Kidney (tissue), 14 donors: Measurements from ENCODE around the gene TNK2. TPM values are rescaled to one million over a fixed set of nuclear protein-coding genes. Genes with fewer than 3 reads are reported as not detected.

Experiments used
- DNase-seq, 5 donors: peaks; one replicate each; pipeline ENCODE4 v3.0.0-alpha.2; 2013 to 2020
- FAIRE-seq: peaks from 2 replicates; lab custom pipeline; 2012; peaks lifted over from hg19 to GRCh38; lab: Jason Lieb, UNC
- H3K27ac ChIP-seq, 2 donors: one replicate each; pipeline ENCODE4 v1.7.0; 2013; ENCODE audit warnings: low read depth in 2 of 2, low read length in 2 of 2, inconsistent platforms in 1 of 2
- H3K27me3 ChIP-seq: one replicate; pipeline ENCODE4 v1.7.1; 2013; ENCODE audit warnings: low read length, inconsistent platforms; ENCODE audit not compliant: control insufficient read depth, insufficient read depth
- H3K36me3 ChIP-seq, 3 donors: one replicate each; pipeline versions ENCODE4 v1.7.0 to v1.7.1; 2013; ENCODE audit warnings: low read length in 3 of 3, control low read depth in 1 of 3, inconsistent platforms in 1 of 3; ENCODE audit not compliant: insufficient read depth in 3 of 3, control insufficient read depth in 2 of 3
- H3K4me1 ChIP-seq, 3 donors: one replicate each; pipeline versions ENCODE4 v1.7.0 to v1.7.1; 2013; ENCODE audit warnings: low read length in 3 of 3, inconsistent platforms in 1 of 3, low read depth in 1 of 3; ENCODE audit not compliant: control insufficient read depth in 2 of 3, insufficient read depth in 2 of 3
- H3K4me3 ChIP-seq, 3 donors: one replicate each; pipeline versions ENCODE4 v1.7.0 to v1.8.1; 2013; ENCODE audit warnings: low read length in 3 of 3, control low read depth in 1 of 3, inconsistent platforms in 1 of 3
- H3K9ac ChIP-seq, 3 donors: one replicate each; pipeline versions ENCODE4 v1.7.0 to v1.7.1; 2013; ENCODE audit warnings: low read length in 3 of 3, control low read depth in 1 of 3, inconsistent platforms in 1 of 3
- H3K9me3 ChIP-seq, 3 donors: one replicate each; pipeline versions ENCODE4 v1.7.0 to v1.7.1; 2013; ENCODE audit warnings: low read length in 3 of 3, control low read depth in 1 of 3, inconsistent platforms in 1 of 3; ENCODE audit not compliant: control insufficient read depth in 2 of 3, insufficient read depth in 1 of 3
- CTCF ChIP-seq: IDR thresholded peaks from 3 replicates; pipeline ENCODE4 v1.5.1; 2012; ENCODE audit warnings: mild to moderate bottlenecking, moderate library complexity, borderline replicate concordance; ENCODE audit not compliant: insufficient read depth; ENCODE audit errors: extremely low read depth
- intact Hi-C: fragments of 100-400 bp; cut with DNase I; formaldehyde crosslinking; loops from one replicate; pipeline ENCODE4 v1.11.1; 2022
- polyA plus RNA-seq: library from polyadenylated mRNA; stranded (reverse); fragments of 350-450 nt; fragmentation: Illumina TruSeq; extraction: RNeasy Lipid Tissue Mini Kit (QIAGEN cat#74804); gene quantifications from one replicate; pipeline ENCODE4 v1.2.3, GENCODE V29; 2014; ENCODE audit warnings: low read depth, low replicate concordance; ENCODE audit not compliant: insufficient read depth
- total RNA-seq: library from RNA; stranded (reverse); fragmentation: NEBNext Ultra II Directional; extraction: Animal tissue kit (Norgen Biotek cat#: 25700); gene quantifications from one replicate; pipeline ENCODE4 v1.2.1, GENCODE V29; 2021
- donor health status: control.
- donor health status: control.
- donor health status: control.
- donor health status: control.
- donor health status: control.
- donor health status: DM: yes; HTN: yes; CAD: no.
- donor health status: Normal renal cell carcinoma (clear cell type).

The TNK2 gene
- total and polyA plus RNA-seq, 2 donors from 2014 or later: 14.7 to 42.5 TPM

DNA sequence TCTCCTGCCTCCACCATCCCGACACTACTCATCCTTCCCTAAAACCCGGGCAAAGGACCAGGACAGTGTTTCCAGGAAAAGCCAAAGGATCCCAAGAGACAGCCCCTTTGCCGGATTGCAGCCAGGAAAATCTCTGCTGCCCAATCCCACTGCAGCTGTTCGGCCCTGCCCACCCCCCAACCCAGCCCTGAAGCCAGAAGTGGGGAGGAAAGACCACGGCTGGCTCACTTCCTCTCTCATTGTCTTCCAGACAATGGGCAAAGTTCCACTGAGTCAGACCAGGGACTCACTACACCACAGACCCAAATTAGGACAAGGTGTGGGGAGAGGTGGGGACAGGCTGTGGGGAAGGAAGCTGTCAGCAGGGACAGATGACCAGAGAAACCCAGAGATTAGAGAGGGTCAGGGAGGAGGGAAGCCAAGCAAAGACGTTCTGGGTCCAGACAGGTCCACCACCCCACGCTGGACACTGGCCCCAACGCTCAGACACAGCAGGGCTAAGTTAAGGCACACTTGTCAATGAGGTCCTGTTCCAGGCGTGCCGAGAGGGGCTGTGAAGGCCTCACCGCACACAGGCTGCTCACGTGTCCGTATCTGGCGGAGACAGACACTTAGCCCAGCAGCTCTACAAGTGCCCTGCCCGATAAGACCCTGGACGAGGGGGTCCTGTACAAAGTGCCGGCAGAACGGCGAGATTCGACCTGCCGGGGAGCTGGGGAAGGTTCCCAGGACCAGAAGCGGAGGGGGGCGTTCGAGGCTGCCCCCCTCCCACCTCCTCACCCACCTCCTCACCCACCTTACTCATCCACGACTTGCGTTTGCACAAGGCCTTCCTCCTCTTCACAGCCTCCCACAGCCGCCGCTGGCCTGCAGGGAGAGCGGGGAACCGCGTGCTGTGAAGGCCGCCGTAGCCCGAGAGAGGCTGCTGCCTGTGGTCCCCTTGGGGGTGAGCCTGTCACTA is 21.9 kb downstream of the TNK2 start:
- no peak overlapping the region for H3K9ac ChIP-seq
- no peak overlapping the region for H3K4me3 ChIP-seq
- DNase-seq (peak in 2 of 5 donors; percentile 57 to 72), FAIRE-seq (no peak)
- no peak for TF ChIP-seq CTCF
- peaks cover 0 to 4% (median 3%) of the 10 kb centered on the region in 3 donors for H3K36me3 ChIP-seq
- intact Hi-C loops: no loop called here
- no peaks in the 10 kb centered on the region for H3K27me3 ChIP-seq
- H3K9me3 ChIP-seq: no peaks in the 10 kb centered on the region
- H3K27ac ChIP-seq: no peak overlapping the region
- peaks cover 0 to 5% (median 0%) of the 10 kb centered on the region in 3 donors for H3K4me1 ChIP-seq

DNA sequence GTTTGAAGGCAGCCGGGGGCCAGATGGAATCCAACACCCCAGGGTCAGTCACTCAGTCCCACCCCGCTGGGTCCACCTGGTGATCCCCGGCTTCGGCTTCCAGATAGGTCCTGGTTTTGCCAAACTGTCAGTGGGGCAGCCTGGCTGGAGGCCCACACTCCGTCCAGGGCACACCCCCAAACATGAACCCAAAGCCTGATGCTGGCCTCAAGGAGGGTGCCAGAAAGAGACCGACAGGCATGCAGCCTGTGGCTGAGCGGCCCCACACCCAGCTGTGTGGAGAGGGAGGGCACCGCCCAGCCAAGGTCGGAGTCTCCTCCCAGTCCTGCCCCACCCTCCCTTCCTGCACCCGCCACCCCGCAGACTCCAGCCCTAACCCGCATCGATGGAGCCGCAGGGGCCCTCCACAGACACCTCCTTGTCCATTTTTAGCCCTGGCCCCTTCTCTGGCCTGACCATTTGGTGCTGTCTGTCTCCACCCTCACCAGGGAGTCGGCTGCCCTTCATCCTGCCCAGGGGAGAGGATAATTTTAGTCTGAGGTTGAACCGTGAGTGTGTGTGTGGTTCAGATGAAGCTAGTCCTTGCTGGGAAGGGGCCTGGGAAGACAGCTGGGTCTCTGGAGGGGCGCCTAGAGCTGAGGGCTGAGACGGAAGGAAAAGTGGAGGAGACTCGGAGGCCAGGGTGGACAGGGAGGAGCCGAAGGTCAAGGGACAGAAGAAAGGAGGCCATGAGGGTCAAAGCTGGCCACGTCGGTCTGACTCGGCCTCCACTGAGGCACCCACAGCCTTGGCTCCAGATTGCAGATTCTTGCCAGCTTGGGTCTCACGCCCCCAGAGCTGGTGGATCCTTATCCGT is 23.1 kb downstream of the TNK2 start:
- intact Hi-C loops: no loop called here
- TF ChIP-seq CTCF: no peak
- DNase-seq (peak in 1 of 5 donors; percentile 77), FAIRE-seq (no peak)
- no peaks in the 10 kb centered on the region for H3K9me3 ChIP-seq
- peaks cover 0 to 4% (median 3%) of the 10 kb centered on the region in 3 donors for H3K36me3 ChIP-seq
- H3K27ac ChIP-seq: peak overlapping the region in 1 of 2 donors; percentile 49
- H3K9ac ChIP-seq: no peak overlapping the region
- peaks cover 0 to 5% (median 0%) of the 10 kb centered on the region in 3 donors for H3K4me1 ChIP-seq
- no peak overlapping the region for H3K4me3 ChIP-seq
- H3K27me3 ChIP-seq: no peaks in the 10 kb centered on the region

GRCh38 chr3:195884691-195885035 is 23.7 kb downstream of the TNK2 start:
- Histone ChIP-seq H3K36me3 (peaks cover 0 to 4% (median 3%) of the 10 kb centered on the region in 3 donors), H3K27me3 (no peaks in the 10 kb centered on the region), H3K4me3 (no peak overlapping the region), H3K4me1 (peaks cover 0 to 5% (median 0%) of the 10 kb centered on the region in 3 donors), H3K9me3 (no peaks in the 10 kb centered on the region), H3K27ac (no peak overlapping the region), H3K9ac (no peak overlapping the region)
- intact Hi-C loops: no loop called here
- TF ChIP-seq CTCF: no peak
- FAIRE-seq (no peak), DNase-seq (peak in 1 of 5 donors; percentile 66)
